Measurements from ENCODE around the gene STK39.

GRCh38 chr2:168155046-168155445 lies 92.3 kb downstream of the STK39 start:
- TF ChIP-seq POLR2A (IDR thresholded peaks at IDR 0.05) (no peak), CTCF (IDR thresholded peaks at IDR 0.05) (no peak)

Measured in lower leg skin (tissue), 3 donors.